Measurements from ENCODE around the gene TIGD2.

- TF ChIP-seq RFXAP (CRISPR knock-in tag; IDR thresholded peaks at IDR 0.05; ENCODE audit: borderline replicate concordance) (no peak), FOXM1 (CRISPR knock-in tag; IDR thresholded peaks at IDR 0.05) (no peak), FOXJ3 (CRISPR knock-in tag; IDR thresholded peaks at IDR 0.05; ENCODE audit: borderline replicate concordance) (no peak)
Observed at GRCh38 chr4:89156174-89156914, 45.0 kb downstream of the TIGD2 start.

All from HepG2 (cell line).